NB4 (cell line): ENCODE measurements around the gene ZNF607.

Experiments used
- DNase-seq: peaks from one replicate; pipeline ENCODE4 v3.0.0; 2010; ENCODE audit warnings: low read depth
- H3K4me3 ChIP-seq: one replicate; pipeline ENCODE4 v1.5.1; 2011; ENCODE audit warnings: mild to moderate bottlenecking, low read depth, low read length, moderate library complexity
- MYC ChIP-seq: IDR thresholded peaks from 2 replicates; pipeline ENCODE4 v1.6.1; 2011; ENCODE audit warnings: low read depth, low read length
- POLR2A ChIP-seq: IDR thresholded peaks from 2 replicates; pipeline ENCODE4 v1.6.1; 2011; ENCODE audit warnings: mild to moderate bottlenecking; ENCODE audit not compliant: insufficient read length; ENCODE audit errors: extremely low read depth
- TF ChIP-seq, protein P1 (sequence below): IDR thresholded peaks from 2 replicates; pipeline ENCODE4 v1.6.1; 2011; ENCODE audit warnings: low read depth, low read length
- TF ChIP-seq, protein P2 (sequence below): IDR thresholded peaks from one replicate; pipeline ENCODE4 v1.5.1; 2012; ENCODE audit warnings: low read depth, low read length

ZNF607 gene

DNA sequence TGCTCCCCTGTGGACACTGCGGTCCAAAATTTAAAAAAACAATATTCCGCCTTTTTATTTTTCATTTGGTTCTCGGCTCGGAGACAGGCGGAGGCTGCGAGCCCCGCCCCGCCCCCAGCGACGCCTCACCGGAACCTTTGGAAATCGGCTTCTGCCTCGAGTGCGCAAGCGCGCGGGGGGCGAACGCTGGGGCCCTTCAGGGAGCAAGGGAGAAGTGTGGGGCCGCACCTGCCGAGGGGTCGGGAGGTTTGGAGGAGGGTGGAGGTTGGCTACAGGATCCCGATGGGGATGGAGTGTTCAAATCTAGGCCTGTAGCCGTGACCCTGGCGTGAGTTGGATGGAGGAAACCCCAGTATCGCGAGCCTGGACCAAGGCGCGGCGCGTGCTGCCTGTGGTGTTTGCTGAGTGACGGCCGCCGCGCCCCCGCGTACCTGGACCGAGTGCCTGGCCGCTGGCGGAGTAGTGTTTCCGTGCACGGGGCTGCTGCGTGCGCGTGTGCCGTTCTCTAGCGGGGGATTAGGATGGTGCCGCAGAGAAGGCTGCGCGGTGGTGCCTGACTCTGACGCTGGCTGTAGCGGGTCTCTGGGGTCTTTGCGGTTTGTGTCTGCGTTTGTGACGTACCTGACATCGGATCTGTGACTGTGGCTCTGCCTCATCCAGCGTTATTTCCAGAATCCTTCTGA is 63.7 kb downstream of the ZNF607 start:
- peak; percentile 85 for DNase-seq
- TF ChIP-seq, protein P1, sequence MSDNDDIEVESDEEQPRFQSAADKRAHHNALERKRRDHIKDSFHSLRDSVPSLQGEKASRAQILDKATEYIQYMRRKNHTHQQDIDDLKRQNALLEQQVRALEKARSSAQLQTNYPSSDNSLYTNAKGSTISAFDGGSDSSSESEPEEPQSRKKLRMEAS: peak; percentile 46; the same call in 1 of the 2 replicates
- TF ChIP-seq MYC: no peak; the same call in 1 of the 2 replicates
- H3K4me3 ChIP-seq: peak overlapping the region; percentile 75

DNA sequence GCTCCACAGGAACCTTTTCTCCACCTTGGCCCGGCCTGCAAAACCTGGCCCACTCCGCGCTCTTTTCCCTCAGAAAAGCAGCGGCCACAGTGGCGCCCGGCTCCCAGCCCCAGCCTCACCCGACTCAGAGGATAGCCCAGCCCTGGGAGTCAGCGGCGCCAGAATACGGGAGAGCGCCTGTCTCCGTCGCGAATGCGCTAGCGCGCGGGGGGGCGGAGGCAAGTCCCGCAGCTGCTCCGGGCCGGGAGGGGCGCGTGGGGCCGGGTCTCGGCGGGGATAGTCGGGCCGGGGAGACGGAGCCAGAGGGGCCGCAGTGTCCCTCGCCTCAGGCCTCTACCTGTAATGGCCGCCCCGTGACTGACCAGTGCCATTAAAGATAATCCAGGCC is 64.3 kb downstream of the ZNF607 start, which contains the start of gene ZFP30:
ZFP30 (minus strand) TSS at position 165 of the 388 bp plus-strand sequence. CDS start 7,643 bp downstream, outside the sequence.
- TF ChIP-seq, protein P1: no peak
- TF ChIP-seq POLR2A (no peak), MYC (no peak)
- TF ChIP-seq, protein P2, sequence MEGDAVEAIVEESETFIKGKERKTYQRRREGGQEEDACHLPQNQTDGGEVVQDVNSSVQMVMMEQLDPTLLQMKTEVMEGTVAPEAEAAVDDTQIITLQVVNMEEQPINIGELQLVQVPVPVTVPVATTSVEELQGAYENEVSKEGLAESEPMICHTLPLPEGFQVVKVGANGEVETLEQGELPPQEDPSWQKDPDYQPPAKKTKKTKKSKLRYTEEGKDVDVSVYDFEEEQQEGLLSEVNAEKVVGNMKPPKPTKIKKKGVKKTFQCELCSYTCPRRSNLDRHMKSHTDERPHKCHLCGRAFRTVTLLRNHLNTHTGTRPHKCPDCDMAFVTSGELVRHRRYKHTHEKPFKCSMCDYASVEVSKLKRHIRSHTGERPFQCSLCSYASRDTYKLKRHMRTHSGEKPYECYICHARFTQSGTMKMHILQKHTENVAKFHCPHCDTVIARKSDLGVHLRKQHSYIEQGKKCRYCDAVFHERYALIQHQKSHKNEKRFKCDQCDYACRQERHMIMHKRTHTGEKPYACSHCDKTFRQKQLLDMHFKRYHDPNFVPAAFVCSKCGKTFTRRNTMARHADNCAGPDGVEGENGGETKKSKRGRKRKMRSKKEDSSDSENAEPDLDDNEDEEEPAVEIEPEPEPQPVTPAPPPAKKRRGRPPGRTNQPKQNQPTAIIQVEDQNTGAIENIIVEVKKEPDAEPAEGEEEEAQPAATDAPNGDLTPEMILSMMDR: no peak
- H3K4me3 ChIP-seq: peak within 1 kb of the TSS; percentile 85
- peak; percentile 87 for DNase-seq

DNA sequence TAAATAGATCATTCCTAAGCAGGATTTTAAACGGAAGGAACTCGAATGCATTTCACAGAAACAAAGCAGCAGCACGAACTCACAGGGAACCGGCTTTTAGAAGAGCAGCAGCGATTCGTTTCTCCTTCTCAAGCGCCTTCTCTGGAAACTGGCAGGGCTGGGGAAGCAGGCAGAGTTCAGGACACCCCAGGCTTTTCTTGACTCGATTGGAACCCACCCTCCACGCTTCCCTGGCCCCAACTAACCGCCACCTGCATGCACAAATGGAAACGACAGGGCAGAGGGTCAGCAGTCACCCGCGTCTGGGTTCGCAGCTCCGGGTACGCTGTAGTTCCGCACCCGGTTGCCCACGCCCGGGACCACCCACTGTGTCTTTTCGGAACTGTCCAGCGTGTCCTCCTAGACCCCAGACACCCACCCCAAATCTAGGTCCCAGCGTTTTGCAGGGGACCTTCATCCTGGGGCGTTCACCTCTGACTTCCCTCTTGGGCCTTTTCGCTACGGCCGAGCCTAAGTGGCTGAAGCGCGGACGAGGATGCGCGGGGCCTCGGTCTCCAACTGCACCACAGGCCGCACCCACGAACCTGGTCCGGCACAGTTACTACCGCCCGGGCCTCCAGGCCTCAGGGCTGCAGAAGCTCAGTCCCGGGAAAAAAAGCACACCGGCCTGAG is 64.8 kb downstream of the ZNF607 start:
- DNase-seq: peak; percentile 68
- TF ChIP-seq POLR2A (no peak), MYC (no peak)
- TF ChIP-seq, protein P2: no peak
- TF ChIP-seq, protein P1: no peak
- peak overlapping the region; percentile 85 for H3K4me3 ChIP-seq

DNA sequence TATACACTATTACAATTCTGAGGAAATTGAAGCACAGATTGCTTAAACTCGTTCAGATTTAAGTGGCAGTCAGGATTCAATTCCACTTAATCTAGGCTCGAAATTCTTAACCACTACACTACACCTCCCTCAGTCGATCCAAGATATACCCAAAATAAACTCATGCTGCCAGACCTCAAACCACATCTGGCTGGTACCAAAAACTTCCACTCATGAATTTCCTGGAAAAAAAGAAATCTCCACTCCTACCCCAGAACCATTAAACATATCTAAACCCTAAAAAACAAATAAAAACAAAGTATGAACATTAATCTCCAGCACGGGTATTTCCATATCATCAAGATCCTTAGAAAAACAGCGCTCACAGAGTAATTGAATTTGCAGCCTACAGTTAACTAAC is 65.4 kb downstream of the ZNF607 start:
- H3K4me3 ChIP-seq: peak overlapping the region; percentile 85
- TF ChIP-seq, protein P1: no peak
- TF ChIP-seq POLR2A: no peak
- no peak for TF ChIP-seq MYC
- TF ChIP-seq, protein P2: no peak
- peak; percentile 7 for DNase-seq
